ENCODE measurements around the gene KIF2A.

KIF2A gene

GRCh38 chr5:62328772-62329491, 22.9 kb downstream of the KIF2A start:
- no peak for DNase-seq (ENCODE audit: low read depth)

GRCh38 chr5:62330302-62330701, 24.3 kb downstream of the KIF2A start:
- DNase-seq (ENCODE audit: low read depth), result no peak

GRCh38 chr5:62331921-62332320, 25.9 kb downstream of the KIF2A start:
- DNase-seq (ENCODE audit: low read depth), result no peak

- DNase-seq (ENCODE audit: low read depth), result no peak
These were observed 27.3 kb downstream of the KIF2A start for GRCh38 chr5:62333250-62333794.

- DNase-seq (ENCODE audit: low read depth), result no peak
These were observed 28.1 kb downstream of the KIF2A start for GRCh38 chr5:62334082-62334481.

- no peak for DNase-seq (ENCODE audit: low read depth)
These were observed 34.4 kb downstream of the KIF2A start for GRCh38 chr5:62340392-62340791.

- DNase-seq (ENCODE audit: low read depth), result no peak
These were observed 35.0 kb downstream of the KIF2A start for GRCh38 chr5:62340979-62341378.

GRCh38 chr5:62341783-62342475, 35.9 kb downstream of the KIF2A start:
- no peak for DNase-seq (ENCODE audit: low read depth)

- DNase-seq (ENCODE audit: low read depth), result no peak
These were observed 36.5 kb downstream of the KIF2A start for GRCh38 chr5:62342476-62342837.

- DNase-seq (ENCODE audit: low read depth), result no peak
These were observed 37.4 kb downstream of the KIF2A start for GRCh38 chr5:62343428-62343827.

- DNase-seq (ENCODE audit: low read depth), result no peak
These were observed 40.7 kb downstream of the KIF2A start for GRCh38 chr5:62346748-62347147.

- no peak for DNase-seq (ENCODE audit: low read depth)
These were observed 41.9 kb downstream of the KIF2A start for GRCh38 chr5:62347928-62348327.

- no peak for DNase-seq (ENCODE audit: low read depth)
These were observed 42.9 kb downstream of the KIF2A start for GRCh38 chr5:62348723-62349481.

- no peak for DNase-seq (ENCODE audit: low read depth)
These were observed 48.2 kb downstream of the KIF2A start for GRCh38 chr5:62354028-62354874.

- no peak for DNase-seq (ENCODE audit: low read depth)
These were observed 56.7 kb downstream of the KIF2A start for GRCh38 chr5:62362701-62363100.

GRCh38 chr5:62369039-62369438, 63.0 kb downstream of the KIF2A start:
- no peak for DNase-seq (ENCODE audit: low read depth)

GRCh38 chr5:62371409-62371808, 65.4 kb downstream of the KIF2A start:
- DNase-seq (ENCODE audit: low read depth), result no peak

GRCh38 chr5:62372600-62372999, 66.6 kb downstream of the KIF2A start:
- no peak for DNase-seq (ENCODE audit: low read depth)

GRCh38 chr5:62373382-62373781, 67.4 kb downstream of the KIF2A start:
- no peak for DNase-seq (ENCODE audit: low read depth)

GRCh38 chr5:62374090-62374489, 68.1 kb downstream of the KIF2A start:
- no peak for DNase-seq (ENCODE audit: low read depth)

GRCh38 chr5:62375627-62376026, 69.6 kb downstream of the KIF2A start:
- no peak for DNase-seq (ENCODE audit: low read depth)

GRCh38 chr5:62376064-62376463, 70.1 kb downstream of the KIF2A start:
- DNase-seq (ENCODE audit: low read depth), result no peak
